Daoy (cell line): ENCODE measurements around the gene ZNF609. TPM values are rescaled to one million over a fixed set of nuclear protein-coding genes. Genes with fewer than 3 reads are reported as not detected.

Source experiments
- DNase-seq: peaks from one replicate; pipeline ENCODE4 v3.0.0-alpha.2; 2015; ENCODE audit warnings: low read depth
- total RNA-seq: library from RNA; depleted of rRNA; stranded (reverse); fragments of >200 nt; shearing (Covaris generic); gene quantifications from 2 replicates; pipeline ENCODE4 v1.2.3, GENCODE V29; 2014; rRNA removed

The ZNF609 gene, protein sequence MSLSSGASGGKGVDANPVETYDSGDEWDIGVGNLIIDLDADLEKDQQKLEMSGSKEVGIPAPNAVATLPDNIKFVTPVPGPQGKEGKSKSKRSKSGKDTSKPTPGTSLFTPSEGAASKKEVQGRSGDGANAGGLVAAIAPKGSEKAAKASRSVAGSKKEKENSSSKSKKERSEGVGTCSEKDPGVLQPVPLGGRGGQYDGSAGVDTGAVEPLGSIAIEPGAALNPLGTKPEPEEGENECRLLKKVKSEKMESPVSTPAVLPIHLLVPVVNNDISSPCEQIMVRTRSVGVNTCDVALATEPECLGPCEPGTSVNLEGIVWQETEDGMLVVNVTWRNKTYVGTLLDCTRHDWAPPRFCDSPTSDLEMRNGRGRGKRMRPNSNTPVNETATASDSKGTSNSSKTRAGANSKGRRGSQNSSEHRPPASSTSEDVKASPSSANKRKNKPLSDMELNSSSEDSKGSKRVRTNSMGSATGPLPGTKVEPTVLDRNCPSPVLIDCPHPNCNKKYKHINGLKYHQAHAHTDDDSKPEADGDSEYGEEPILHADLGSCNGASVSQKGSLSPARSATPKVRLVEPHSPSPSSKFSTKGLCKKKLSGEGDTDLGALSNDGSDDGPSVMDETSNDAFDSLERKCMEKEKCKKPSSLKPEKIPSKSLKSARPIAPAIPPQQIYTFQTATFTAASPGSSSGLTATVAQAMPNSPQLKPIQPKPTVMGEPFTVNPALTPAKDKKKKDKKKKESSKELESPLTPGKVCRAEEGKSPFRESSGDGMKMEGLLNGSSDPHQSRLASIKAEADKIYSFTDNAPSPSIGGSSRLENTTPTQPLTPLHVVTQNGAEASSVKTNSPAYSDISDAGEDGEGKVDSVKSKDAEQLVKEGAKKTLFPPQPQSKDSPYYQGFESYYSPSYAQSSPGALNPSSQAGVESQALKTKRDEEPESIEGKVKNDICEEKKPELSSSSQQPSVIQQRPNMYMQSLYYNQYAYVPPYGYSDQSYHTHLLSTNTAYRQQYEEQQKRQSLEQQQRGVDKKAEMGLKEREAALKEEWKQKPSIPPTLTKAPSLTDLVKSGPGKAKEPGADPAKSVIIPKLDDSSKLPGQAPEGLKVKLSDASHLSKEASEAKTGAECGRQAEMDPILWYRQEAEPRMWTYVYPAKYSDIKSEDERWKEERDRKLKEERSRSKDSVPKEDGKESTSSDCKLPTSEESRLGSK (N-terminal part only)
- total RNA-seq = 7.3 and 9.6 TPM in 2 replicates

DNA sequence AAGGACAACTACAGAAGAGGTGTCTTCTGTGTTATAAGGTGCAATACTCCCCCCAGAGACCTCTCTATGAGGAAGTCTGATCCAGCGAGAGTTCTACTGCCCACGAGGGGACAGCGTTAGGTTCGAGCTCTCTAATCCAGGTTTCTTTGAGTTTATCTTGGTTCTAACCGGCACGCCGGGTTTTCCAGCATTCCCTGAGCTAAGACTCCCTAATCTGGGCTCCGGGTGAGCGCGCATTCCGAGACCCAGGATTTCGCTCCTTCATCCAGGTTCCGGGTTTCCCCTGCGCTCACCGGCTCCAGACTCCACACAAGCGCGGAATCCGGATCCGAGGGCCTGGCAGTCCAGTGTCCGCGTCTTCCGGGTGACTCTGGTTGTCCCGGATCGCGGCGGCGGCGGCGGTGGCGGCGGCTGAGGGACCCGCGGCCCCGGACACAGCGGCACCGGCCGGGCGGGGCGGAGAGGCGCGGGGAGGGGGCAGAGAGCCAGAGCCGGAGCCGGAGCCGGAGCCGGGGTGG lies at the start of gene ZNF609:
ZNF609 (plus strand) TSS at position 373 of the 518 bp plus-strand sequence. CDS start 38,842 bp downstream, outside the sequence.
- DNase-seq = peak; percentile 95

DNA sequence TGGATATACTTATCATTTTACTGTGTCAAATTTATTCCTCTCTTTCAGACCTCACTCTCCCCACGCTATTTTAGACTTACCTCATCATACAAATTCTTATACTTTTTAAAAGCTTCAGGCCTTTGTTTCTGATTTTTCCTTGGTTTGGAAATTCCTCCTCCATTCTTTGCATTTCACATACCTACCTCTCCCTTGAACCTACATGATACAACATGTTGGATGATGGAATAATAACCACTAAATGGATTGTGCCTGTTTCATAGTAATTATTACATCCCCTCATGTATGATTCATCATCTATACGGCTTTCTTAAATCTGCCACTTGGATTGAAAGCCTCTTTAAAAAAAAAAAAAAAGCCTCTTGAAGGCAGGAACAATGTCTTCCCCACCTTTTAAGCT lies 48.2 kb upstream of the ZNF609 start:
- DNase-seq = no peak

DNA sequence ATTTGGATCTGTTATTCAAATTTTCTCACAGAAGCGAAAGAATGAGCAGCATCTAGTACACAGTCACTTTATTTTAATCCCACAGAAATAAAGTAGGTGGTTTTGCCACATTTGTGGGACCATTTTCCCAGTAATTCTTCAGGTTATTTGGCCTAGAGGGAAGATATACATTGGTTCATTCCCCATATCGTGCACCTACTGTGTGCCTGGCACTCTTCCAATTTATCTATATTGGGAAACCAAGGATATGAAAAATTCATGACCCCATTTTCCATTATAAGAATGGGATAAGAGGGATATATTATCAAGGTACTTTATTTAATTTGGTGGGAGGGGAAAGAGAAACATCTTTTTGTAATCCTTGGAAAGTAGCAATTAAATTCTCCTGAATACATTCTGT lies 37.7 kb upstream of the ZNF609 start:
- DNase-seq = no peak

DNA sequence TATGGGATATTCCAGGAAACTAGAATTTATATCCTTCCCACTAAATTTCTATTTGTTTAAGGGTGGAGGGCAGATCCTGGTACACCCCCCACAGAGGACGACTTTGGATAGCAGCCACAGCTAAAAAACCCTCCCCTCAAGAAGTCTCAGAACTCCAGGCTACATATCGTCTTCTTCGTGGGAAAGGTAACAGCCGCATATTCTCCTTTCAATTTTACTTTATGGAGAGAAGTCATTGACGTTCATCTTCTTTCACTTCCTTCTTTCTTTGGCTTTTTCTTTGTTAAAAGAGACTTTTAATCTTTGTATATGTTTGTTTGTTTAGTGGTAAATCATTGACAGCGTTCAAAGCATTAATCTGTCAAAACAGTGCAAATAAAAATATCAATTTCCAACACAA lies 36.4 kb upstream of the ZNF609 start:
- no peak for DNase-seq

DNA sequence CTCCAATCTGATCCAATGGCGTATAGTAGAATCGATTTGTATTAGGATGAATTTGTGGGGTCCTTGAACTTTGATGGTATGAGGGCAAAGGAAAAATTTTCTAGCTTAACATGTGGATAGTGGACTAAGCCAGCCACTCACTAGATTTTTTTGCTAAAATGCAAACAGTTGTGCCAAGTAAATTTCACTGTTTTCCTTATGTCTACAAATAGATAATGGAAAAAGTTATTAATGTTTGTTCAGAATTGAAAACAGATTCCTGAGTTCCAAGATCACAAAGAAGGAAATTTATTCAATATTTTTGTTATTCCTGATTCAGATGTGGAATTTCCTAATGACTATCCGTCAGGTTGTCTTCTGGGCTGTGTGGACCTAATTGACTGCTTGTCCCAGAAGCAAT lies 35.2 kb upstream of the ZNF609 start:
- no peak for DNase-seq

DNA sequence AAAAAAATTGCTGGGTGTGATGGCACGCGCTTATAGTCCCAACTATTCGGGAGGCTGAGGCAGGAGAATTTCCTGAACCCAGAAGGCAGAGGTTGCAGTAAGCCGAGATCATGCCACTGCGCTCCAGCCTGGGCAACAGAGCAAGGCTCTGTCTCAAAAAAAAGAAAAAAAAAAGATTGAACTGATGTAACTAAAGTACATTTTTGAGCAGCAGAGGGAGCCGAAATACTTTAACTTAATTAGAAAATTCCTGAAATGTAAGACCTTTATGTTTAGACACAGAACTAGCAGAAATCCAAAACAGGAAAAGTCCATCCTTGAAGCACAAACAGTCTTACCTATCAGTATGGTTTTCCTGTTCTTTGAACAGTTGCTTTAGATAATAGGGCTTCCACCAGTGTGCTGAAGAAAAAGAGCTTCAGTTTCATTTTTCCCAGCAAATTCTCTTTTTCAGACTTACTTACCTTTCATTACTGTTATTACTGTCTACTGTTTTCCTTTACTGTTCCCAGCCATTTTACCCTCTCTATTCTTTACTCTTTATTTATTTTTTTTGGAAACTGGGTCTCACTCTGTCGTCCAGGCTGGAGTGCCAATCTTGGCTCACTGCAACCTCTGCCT lies 33.4 kb upstream of the ZNF609 start:
- DNase-seq = no peak

DNA sequence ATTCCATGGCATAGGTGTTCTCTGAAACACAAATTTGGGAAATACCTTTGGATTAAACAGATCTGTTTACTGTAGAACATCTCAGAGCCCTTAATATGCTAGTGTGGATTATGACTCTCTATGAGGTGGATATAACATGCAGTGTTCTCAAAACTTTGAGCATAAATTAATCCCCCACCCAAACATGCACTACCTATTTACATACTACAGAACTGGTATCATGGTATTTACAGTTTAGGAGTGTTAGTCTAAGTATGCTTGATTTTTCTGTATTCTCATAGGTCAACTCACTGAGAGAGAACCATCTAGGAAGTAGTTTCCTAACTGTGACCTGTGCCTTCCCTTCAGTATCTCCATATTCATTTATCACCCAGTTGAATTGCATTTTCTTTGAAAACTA lies 30.9 kb upstream of the ZNF609 start:
- no peak for DNase-seq

DNA sequence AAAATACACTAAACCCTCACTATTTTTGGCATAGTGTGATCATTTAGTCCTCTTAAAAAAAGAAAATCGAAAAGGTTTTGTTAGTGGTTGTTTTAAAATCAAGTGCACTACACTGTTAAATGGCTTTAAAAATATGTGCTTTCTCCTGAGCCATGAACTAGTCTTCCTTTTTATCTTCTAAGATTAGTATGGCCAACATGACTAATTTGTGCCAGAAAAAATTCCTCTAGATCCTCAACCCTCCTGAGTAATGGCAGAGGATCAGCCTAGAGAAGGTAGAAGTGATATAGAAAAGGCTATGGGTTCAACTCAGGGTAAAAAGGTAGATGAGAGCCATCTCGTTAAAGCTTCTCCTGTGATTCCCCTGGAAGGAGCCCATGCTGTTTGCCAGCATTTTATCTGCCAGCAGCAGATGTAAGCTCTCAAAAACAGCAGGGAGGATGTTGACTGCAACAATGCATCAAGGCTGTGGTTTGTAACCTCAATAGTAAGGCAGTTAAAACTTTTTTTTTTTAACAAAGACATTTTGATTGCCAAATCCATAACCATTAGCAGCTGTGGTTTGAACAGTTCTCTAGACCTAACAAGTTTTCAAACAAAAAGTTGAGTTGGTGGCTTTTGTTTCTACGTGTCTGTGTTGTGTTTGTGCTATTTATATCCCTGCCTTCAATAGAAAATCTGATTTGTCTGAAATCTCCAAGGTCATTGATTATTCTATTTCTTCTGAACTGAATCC lies 30.2 kb upstream of the ZNF609 start:
- peak; percentile 39 for DNase-seq

DNA sequence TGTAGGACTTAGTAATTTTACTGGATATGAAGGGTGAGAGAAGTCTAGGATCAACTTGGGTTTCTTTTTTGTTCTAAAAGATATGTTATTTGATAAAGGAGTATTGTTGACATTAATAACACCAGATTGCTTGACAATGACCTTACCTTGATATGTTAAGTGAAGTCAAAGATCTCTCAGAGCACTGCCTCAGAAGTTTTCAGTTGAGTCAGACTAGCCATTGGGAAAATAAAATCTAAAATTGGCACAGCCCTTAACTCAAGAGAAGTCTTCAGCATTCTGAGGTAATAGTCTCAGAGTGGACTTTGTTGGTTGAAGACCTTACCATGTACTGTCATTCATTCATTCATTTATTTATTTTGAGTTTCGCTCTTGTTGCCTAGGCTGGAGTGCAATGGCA lies 22.4 kb upstream of the ZNF609 start:
- DNase-seq = no peak

DNA sequence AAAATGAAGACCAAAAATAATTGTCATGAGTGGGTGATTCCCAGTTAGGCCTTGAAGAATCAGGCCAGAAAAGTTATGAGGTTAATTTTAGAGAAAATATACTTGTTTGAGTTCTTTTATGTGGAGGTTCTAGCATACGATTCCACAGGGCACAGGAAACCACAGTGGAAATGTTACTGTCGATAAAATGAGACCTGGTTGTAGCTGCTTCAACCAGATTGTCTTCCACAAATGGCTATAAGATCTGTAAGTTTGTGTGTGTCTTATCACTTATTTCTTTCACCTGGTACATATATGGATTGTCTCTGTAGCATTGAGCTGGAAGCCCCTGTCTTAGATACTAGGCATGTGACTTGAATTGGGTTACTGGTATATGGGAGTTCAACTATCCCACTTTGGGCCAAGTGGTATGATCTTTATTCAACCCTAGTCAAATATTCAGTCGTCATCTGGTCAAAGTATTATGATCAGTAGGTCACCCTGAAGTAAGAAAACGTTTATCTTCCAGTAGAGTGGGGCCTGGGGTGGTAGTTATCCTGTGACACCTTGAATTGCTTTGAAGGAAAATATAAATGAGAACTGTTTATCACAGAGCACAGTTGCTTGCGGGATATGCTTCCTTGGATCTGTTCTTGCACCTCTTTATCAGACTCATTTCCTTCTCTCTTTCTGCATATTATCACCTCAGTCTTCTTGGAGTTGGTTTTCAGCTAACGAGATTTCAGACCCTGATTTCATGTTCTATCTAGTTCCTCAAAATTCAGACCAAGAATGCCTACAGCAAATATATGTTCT lies 21.5 kb upstream of the ZNF609 start:
- no peak for DNase-seq

DNA sequence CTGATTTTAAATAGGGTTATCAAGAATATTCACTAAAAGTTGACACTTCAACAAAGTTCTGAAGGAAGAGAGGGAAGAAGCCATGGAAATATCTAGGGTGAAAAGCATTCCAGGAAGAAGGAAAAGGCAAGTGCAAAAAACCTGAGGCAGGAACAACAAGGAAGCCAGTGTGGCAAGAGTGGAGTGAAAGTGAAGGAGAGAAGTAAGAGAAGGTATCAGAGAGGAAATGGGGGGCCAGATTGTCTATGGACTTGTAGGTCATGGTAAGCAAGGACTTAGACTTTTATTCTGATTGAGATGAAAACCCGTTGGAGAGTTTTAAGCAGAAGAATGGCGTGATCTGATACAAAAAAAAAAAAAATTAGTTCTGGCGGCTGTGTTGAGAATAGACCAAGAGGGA lies 18.5 kb upstream of the ZNF609 start:
- no peak for DNase-seq

DNA sequence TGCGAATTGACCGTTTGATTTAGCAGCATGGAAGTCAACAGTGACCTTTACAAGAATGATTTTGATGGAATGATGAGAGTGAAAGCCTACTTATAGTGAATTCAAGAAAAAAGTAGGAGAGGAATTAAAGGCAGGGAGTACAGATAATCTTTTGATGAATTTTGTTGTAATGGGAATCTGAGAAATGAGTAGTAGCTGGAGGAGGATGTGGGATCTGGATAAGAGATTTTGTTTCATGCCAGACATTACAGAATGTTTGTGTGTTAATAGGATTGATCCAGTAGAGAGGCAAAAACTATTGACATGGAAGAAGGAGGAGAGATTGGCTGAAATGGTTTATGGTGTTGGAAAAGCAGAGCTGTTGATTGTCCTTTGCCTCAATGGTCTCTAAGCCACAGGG lies 17.4 kb upstream of the ZNF609 start:
- no peak for DNase-seq

DNA sequence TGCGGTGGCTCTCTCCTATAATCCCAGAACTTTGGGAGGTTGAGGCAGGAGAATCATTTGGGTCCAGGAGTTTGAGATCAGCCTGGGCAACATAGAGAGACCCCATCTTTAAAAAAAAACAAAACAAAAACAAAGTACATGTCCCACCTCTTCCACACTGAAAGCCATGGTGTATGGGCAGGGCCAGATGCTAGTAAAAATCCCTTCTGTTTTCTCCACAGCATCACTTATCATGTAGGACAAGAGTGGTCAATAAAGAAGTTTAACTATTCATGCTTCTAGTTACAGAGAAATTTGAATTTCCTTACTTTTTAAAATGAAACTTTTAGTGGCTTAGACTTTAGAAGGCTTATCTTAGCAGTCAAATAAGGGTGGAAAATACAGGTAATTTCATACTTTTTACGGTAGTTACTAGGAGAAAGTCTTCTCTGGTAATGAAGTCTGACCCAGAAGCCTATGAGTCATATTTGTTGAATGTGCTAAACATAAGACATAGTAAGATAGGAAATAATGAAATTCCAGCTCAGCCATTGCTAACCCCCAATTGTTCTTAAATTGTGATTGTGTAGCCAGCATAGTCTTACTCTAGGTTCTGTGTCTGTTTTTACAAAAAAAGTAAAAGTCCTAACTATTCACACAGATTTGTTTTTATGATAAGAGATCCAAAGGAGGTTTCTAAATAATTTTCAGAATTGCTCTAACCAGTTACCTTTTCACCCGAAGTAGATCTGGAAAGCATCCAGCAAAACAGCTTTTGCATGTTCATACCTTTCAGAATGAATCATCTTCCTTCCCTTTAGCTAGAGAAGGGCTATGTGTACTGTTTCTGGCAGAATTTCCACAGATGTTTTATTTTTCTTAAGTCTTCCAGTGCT lies 16.4 kb upstream of the ZNF609 start:
- DNase-seq = peak; percentile 78

DNA sequence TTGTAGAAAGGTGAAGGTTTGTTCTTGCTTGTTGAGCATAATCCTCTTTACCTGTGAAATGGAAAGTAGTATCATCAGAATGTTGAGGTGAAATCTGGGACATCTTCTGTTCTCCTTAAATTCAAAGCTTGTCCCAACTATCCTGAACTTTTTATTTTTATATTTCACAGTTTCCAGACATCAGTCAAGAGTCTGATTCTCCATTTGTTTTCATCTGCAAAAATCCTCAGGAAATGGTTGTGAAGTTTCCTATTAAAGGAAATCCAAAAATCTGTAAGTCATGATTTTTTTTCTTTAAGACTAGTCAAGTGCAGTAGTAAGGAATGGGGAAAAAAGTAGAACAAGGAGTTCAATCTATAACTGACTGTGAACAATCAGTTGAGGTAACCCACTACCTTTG lies 15.5 kb upstream of the ZNF609 start:
- DNase-seq = no peak

DNA sequence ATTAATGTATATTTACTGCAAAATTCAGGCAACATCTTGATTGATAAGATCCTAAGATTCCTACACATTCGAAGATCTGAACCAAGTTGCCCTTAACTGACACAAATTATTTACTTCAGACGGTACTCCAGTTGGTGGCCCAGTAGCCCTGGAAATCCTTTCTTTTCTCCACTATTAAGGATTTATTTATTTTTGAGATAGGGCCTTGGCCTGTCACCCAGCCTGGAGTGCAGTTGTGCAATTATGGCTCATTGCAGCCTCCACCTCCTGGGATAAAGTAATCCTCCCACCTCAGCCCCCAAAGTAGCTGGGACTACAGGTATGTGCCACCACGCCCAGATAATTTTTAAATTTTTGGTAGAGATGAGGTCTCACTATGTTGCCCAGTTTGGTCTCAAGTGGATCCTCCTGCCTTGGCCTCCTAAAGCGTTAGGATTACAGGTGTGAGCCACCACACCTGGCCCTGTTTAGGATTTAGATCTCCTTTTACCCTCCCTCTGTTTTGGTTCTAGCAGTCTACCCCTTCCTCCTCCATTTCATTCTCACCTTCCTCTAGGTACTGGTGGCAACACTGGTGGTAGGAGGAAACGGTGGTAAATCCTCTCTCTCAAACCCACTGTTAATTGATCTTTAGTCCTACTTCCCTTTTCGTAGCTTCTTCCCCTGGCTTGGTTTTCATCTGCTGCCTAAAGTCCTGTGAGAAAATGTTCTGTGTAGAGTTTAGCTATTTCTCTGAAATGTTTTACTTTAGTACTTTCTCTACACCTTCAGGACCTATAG lies 12.7 kb upstream of the ZNF609 start:
- DNase-seq = no peak

DNA sequence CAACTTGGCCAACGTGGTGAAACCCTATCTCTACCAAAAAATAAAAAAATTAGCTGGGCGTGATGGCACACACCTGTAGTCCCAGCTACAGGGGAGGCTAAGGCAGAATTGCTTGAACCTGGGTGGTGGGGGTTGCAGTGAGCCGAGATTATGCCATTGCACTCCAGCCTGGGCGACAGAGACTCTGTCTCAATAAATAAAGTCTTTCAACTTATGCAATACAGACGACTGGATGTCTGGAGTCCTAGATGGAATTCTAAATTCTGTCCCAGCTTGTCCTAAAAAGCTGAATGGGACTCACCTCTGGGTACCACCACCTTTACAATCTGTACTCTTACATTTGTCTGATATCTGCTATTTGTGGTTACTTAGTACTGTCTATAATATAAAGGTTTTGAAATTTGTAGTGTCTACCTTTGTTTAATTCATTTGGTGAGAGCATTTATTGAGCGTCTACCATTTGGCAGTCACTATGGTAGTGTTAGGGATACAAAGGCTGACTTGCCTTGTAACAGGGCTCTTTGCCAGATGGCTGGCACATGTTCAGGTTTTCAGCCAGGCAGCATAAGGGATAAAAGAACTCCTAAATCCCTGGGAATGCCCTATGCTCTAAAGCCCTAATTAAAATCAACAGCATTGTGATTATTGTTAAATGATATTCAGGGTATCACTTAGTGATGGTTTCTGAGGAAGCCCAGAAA lies 7.2 kb upstream of the ZNF609 start:
- DNase-seq = no peak

DNA sequence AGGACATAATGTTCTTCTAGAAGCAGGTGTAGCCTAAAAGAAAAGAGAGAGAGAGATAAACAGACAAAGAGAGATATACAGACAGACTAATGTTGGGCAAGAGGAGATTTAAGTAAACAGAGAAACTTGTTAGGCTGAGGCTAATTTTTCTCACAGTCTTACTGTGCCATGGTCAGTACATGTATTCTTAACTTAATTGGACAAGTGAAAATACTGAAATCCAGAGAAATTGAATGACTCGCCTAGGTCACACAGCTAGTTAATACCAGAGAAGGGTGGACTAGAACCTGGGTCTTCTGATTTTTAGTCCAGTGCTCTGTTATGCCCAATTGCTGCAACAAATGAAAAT lies 6.7 kb upstream of the ZNF609 start:
- no peak for DNase-seq

DNA sequence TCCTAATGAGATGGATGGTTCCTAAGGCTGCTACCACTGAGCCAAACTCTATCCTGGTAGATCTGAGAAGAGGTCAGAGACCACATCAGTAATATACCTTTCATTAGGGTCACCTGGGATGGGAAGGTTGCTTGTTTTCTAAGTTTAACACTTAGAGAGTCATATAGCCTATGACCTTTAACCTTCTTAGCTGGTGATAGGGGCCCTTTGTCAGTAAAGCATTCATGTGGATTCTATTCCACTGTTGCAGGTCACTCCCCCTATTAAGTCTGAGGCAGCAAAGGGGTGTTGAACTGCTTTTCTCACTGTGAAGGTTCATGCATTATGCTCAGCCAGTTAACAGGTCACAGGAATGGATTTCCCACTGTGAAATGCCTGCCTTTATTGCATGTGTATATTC lies 6.1 kb upstream of the ZNF609 start:
- no peak for DNase-seq
